SKM-1 (cell line): ENCODE data around the gene SUN1.
"Not testable (repeated sequence)": the region's sequence is repeated elsewhere in the genome, so short reads cannot be mapped to it uniquely, and the experiment has no call there.

Experiments
- DNase-seq: peaks from one replicate; lab custom pipeline; 2025; ENCODE audit not compliant: unreplicated experiment; lab: John Stamatoyannopoulos, UW

SUN1 gene

DNA sequence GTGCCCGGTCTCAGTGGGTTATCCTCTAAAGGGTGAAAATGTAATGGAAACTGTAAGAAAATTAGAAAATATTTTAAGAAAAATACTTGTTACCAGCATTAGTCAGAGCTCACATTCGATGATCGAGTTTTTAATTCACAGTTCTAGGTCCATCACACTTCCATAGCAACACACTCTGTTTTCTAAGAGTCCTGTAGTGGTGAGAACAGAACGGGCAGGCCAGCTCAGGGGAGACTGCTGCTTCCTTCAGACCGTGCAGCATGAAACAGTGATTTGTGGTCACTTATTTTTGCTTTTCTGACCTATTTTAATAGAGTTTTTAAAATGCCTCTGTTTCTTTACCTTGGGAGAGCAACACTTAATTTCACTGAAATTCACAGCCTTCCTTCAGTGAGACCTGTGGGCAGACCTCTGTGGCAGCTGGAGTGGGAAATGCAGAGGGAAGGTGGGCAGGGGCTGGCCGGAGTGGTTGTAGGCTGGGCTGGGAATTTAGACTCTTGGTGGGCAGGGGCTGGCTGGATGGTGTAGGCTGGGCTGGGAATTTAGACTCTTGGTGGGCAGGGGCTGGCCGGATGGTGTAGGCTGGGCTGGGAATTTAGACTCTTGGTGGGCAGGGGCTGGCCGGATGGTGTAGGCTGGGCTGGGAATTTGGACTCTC lies 1.5 kb downstream of the SUN1 start:
- no peak for DNase-seq

DNA sequence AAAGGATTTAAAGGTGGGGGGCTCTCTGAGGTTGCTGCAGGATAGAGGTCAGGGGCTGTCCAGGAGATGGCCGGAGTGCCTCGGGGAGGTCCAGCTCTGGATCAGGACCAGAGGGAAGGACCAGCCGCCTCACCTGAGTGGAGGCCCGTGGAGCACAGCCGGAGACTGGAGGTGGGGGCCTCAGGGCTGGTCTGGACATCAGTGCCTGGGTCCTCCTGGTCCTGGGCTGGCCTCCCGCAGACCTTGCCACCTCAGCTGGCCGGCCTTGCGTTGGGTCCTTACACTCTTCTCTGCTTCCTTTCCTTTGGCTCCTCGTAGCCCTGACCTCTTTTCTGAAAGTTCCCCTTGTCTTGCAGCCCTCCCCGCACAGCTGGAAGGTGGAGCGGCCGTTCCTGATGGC lies 2.0 kb downstream of the SUN1 start:
- no peak for DNase-seq

DNA sequence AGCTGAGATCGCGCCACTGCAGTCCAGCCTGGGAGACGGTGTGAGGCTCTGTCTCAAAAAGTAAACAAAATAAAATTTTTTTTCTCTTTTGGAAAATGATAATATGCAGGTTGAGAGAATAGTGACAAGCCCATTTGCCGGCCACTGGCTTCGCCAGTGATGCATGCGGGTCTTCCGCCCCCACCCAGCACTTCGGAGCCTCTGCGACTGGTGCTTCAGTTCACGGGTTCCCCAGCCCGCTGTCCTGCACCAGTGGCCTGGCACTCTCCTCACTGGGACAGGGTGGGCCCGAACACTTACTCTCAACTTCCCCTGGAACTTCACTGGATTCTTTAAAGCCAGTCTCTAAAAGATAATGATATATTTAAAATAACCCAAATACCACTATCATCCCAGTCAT lies 2.7 kb downstream of the SUN1 start:
- no peak for DNase-seq

DNA sequence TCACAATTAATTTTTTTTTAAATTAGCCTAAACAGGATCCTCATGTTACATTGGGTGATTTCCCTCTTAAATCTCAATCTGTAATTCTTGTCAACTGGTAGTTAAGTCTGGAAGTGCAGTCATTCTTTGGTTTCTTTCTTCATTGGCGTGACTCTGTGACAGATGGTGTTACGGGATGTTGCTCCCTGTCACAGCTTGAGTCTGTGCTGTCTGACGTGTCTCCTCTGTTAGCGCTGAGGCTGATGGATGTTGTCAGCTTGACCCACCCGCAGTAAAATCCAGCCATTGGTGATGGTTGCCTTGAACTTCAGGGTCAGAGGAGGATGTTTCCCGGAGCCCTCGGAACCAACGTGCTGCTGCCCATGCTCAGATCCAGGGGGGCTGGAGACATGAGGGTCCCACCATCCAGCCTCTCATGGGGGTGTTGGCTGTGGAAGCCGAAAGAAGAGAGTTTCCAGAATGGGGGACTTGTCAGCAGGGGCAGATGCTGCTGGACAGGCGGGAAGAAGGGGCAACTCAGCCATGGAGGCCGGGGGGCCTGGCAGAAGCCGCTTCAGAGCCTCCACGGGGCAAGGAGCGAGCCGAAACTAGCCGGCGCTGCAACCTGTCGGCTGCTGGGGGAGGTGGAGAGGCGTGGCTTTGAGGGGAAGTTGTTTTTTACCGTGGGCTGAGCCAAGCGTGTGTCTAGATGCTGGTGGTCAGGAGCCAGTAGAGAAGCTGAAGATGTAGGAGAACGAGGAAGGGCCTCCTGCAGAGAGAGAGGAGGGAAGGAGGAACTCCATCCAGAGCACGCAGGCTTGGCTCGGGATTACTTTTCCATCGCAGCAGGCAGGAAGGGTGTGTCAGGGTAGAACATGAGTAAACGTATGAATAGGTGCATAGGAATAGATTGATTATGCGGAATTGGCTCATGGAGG lies 3.5 kb downstream of the SUN1 start:
- DNase-seq: no peak

DNA sequence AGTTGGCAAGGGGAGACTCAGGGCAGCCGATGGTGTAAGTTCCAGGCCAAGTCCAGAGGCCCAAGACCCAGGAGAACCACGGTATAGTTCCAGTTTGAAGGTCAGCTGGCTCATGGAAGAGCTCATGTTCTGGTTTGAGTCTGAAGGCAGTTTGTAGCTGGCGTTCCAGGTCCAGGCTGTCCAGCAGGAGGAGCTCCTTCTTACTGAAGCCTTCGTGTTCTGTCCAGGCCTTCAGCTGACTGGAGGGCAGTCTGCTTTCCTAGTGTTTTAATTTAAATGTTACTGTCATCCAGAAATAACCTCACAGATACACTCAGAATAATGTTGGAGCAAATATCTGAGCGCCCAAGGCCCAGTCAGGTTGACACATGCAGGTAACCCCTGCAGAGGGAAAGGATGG lies 4.2 kb downstream of the SUN1 start:
- no peak for DNase-seq

DNA sequence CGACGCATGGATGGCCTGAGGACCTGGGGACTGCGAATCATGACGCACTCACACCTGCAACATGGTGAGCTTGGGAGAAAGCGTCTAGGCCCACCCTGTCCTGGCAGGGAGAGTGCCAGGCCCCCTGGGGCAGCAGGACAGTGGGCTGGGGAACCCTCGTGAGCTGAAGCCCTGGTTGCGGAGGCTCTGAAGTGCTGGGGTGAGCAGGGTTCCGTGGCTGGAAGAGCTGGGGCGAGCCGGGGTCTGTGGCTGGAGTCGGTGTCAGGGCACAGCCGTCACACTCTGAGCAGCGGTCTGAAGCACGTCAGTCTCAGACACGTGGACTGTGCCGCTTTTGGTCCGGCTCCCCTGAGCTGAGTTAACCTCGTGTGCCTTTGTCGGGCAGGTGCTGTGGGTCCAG lies 4.7 kb downstream of the SUN1 start:
- DNase-seq: no peak

DNA sequence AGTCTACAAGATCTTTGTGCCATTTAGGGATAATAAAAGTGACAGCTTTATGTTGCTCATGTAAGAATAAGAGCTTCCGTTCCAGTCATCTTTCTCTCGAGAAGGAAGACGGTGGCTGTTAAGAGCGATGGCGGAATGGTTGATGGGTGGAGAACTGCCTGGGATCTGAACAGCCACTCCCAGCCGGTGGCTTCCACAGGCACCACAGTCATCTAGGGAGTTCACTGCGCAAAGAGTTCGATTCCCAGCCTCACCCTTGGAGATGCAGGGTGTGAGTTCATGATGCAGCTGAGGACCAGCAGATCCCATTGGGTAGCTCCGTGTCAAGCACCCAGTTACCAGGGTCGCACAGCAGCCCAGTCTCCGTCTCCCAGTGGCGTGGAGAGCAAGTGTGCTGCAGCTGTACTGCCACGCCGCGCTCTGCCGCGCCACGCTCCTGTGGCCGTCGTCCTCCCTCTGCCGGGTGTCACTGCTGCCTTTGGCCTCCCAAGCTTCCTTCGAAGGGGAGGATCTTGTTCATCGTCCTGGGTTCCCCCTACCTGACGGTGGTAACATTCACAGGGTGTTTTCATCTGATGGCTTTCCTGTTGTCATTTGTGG lies 7.8 kb downstream of the SUN1 start:
- no peak for DNase-seq

DNA sequence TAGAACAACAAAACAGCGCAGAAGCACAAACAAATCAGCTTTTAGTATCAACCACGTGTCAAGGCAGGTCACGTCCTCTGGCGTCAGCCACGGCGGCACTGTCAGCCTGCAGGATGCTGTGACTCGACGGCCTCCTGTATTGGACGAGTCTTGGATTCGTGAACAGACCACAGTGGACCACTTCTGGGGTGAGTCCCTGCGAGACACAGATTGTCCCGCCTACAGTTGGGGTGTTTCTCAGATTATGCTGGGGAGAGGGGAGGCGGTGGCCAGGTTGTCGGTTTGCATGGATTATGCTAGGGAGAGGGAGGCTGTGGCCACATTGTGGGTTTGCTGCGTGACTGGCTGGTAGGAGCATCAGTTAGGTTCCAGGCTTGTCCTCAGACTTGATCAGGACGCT lies 9.7 kb downstream of the SUN1 start:
- DNase-seq: no peak

DNA sequence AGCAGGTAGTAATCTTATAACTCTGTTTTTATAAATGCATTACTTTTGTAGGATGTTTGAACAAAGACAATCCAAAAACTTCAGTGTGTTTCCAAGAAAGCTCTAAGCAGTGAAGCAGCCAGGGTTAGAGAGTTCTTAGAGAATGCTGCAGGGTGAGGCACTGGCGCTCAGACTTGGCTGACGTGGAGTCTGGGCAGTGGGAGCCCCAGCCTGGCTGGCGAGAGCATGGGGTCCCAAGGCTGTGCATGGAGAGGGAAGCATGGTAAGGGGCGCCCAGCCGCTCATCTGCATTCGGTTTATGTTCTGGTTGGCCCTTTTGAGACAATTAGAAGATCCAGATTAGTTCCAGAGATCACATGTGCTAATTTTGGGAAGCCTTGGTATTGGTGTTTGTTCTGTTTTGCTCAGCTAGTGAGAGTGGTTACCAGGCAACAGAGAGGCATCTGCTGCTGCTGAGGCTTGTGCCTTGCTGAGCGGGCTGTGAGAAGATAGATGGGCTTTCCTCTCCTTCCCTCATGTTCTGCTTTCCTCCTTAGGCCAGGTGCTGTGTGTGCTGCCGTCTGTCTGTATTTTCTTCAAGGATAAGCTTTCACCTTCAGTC lies 10.3 kb downstream of the SUN1 start:
- DNase-seq: no peak

DNA sequence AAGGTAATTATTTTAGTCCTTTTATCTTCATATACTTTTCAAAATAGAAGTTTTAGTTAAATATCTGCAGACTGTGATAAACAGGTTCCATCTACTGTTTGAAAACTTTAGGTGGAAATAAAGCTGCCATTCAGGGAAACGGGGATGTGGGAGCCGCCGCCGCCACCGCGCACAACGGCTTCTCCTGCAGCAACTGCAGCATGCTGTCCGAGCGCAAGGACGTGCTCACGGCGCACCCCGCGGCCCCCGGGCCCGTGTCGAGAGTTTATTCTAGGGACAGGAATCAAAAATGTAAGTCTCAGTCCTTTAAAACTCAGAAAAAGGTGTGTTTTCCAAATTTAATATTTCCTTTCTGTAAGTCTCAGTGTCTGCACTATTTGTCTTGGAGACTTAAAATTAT lies 11.0 kb downstream of the SUN1 start:
- no peak for DNase-seq

DNA sequence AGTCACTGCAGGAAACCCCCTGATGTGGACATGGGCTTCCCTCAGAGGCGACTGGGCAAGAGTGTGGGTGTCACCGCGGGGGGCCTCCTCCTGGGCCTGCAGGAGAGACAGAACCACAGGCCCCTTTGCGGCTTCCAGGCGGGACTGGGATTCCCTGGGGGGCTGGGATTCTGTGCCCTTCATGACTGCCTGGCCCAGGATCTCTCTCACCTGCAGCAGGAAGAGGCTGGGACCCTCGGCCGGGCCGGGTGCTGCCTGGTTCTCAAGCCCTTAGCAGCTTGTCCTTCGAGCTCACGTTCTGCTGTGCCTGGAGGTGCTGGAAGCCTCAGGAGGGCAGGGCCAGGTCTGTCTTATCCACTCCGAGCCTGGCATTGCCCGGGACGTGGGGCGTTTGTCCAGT lies 11.8 kb downstream of the SUN1 start:
- no peak for DNase-seq

DNA sequence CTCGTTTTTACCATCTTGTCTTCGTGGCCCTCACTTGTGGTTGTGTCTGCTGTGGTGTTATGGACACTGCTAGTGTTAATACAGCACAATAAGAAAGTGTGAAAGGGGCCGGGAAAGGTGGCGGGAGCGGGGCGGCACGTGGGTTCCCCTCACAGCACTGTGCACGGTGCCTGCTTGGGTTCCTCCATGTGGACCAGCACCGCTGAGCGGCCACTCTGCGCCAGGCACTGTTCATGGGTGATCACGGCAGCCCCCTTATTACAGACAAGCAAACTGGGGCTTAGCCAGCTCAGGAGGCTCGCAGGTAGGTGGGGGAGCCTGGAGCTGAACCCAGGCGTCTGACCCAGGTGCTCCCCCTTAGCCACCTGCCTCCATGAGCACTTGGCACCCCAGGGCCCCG lies 12.2 kb downstream of the SUN1 start:
- DNase-seq: no peak

DNA sequence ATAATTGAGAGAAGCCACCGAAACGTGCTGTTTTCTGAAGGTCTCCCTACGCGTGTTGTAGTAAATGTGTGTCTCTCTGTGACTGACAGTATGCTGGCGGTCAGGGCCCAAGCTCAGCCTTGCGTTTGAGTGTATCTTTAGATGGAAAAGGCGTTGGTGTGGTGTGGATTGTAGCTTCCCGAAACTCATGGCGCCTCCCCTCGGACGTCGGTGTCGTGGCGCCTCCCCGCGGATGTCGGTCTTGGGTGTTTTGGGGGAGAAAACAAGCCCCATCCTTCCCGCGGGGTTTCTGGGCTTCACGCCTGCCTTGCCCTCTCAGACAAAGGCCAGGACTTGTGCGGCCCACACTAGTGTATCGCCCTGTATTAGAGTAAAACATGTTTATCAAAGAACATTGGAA lies 12.8 kb downstream of the SUN1 start:
- DNase-seq: no peak

DNA sequence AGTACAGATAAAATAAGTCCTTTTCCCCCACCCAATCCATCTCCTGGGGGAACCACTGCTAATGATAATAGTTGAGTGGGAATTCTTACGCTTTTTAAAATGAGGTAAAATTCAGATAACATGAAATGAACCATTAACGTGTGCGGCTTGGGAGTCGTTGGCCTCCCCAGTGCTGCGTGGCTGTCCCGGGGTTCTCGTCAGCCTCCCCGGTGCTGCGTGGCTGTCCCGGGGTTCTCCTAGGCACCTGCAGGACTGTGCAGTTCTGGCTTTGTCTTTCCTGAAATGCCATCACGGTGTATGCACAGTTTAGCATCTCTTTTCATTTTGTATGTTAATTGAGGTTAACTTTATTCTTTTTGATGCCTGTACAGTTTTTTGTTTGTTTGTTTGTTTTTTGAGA lies 13.5 kb downstream of the SUN1 start:
- no peak for DNase-seq

DNA sequence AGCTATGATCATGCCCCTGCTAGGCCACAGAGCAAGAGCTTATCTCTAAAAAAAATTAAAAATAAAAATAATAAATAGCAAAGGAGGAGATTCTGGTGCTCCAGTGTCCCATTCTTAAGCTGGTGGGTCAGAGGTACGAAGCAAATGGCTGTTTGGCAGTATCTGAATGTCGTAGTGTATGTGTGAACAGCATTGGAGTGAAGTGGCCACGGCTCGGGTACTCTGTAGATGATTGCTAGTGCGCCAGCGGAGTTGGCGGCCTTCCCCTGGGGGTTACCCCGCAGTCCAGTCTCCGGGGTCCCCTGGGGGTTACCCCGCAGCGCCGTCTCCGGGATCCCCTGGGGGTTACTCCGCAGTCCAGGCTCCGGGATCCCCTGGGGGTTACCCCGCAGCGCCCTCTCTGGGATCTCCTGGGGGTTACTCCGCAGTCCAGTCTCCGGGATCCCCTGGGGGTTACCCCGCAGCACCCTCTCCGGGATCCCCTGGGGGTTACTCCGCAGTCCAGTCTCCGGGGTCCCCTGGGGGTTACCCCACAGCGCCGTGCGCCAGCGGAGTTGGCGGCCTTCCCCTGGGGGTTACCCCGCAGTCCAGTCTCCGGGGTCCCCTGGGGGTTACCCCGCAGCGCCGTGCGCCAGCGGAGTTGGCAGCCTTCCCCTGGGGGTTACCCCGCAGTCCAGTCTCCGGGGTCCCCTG lies 14.8 kb downstream of the SUN1 start:
- DNase-seq: not testable (repeated sequence)

DNA sequence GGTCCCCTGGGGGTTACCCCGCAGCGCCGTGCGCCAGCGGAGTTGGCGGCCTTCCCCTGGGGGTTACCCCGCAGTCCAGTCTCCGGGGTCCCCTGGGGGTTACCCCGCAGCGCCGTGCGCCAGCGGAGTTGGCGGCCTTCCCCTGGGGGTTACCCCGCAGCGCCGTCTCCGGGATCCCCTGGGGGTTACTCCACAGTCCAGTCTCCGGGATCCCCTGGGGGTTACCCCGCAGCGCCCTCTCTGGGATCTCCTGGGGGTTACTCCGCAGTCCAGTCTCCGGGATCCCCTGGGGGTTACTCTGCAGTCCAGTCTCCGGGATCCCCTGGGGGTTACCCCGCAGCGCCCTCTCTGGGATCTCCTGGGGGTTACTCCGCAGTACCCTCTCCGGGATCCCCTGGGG lies 15.5 kb downstream of the SUN1 start:
- not testable (repeated sequence) for DNase-seq

DNA sequence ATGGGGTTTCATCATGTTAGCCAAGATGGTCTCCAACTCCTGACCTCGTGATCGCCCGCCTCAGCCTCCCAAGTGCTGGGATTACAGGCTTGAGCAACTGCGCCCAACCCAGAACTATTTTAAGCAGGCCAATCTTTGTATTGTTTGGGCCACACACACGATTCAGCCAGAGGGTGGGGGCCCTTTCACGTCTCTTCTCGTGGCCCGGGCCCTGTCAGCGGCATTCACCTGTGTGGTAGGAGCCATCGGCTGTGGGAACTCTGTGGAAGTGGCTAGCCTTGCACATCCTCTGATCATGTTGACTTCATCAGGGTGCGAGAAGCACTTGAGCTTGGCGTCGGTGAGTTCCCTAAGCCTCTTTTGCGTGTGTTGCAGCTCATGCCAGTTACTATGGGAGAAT lies 16.9 kb downstream of the SUN1 start:
- no peak for DNase-seq

DNA sequence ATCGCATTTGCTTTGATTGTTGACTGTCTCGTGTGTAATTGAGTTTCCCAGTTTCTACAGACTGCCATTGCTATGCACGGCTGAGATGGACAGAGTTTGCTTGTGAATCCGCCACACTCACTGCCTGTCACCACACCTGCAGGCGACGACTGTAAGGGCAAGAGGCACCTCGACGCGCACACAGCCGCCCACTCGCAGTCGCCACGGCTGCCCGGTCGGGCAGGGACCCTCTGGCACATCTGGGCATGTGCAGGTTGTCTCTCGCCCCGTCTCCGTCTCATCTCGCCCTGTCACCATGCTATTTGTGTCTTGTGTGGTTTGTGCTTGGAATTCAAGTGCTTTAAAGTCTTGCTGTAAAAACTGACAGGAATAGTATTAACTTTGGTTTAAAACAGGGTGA lies 17.5 kb downstream of the SUN1 start:
- DNase-seq: no peak

DNA sequence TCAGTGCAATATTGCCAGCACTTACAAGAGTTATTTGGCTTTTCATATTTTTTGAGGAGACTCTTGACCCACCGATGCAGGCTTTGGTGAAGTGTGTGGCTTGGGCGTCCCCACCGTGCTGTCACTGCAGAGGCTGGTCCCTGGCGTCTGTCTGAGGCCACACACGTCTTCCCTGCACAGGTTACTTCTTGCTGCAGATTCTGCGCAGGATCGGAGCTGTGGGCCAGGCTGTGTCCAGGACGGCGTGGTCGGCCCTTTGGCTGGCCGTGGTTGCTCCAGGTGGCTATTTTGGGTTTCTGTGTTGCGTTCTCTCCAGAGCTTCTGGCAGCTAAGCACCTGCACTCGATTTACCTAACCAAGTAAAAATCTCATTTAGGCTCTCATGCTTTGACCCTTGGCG lies 18.9 kb downstream of the SUN1 start:
- no peak for DNase-seq

DNA sequence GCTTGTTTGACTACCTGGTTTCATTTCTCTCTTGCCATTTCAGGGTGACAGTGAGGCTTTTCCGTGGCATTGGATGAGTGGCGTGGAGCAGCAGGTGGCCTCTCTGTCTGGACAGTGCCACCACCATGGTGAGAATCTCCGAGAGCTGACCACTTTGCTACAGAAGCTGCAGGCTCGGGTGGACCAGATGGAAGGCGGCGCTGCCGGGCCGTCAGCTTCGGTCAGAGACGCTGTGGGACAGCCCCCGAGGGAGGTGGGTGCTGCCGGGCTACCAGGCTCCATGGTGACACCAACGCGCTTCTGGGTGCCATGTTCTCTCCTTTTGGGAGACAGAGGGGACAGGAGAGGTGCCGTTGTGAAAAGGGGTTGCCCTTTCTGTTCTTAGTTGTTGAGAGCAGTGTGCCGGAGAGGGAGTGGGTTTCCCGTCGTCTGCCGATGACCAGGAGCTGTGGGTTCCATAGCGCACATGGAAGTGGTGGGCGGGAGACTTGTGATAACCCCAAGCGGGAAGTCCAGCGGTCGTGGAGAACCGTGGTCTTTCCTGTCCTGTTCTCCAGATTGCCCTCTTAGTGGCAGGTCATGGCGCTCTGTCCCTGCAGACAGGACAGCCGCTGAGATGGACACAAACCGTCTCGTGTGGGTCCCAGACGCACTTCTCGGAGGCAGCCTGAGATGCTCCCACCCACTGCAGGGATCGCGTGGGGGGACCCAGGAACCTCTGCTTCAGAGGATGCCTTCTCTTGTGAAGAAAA lies 21.3 kb downstream of the SUN1 start:
- no peak for DNase-seq
